GM19468 (cell line): ENCODE results near the gene TMIGD1.
"Not testable (repeated sequence)": the region's sequence is repeated elsewhere in the genome, so short reads cannot be mapped to it uniquely, and the experiment has no call there.

ENCODE experiments used
- ATAC-seq: cut with Tn5 transposase; IDR thresholded peaks from one replicate; pipeline ENCODE4 v1.9.1; 2021; ENCODE audit warnings: mild to moderate bottlenecking, moderate library complexity, moderate number of reproducible peaks; ENCODE audit not compliant: unreplicated experiment; ENCODE audit errors: extremely low read depth

Gene TMIGD1

DNA sequence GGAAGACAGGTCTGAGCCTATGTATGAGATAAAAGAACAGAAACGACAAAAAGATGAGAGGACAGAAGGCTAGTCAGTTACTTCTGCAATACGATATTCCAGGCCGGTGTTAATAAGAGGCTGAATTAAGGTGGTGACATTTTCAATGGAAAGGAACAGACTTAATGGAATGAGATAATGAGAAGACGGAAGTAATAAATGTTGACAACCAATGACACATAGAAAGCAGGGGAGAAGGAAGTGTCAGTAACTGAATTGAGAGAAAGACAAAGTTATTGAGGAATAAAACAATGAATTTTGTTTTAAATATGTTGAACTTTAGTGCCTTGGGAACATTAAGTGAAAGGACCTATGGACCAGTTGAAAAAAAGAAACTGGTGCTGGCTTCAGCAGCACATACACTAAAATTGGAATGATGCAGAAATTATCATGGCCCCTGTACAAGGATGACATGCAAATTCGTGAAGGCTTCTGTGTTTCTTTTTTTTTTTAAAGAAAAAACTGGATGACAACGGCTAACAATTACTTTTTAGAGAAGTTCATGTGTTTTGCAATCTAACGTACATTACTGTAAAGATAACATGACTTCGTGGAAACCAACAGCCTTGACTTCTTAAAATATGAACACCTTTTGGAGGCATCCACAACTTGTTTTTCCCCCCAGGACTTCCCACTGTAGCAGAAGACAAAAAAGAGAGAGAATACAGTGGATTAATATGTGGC, 26.4 kb upstream of the TMIGD1 start:
- no peak for ATAC-seq

DNA sequence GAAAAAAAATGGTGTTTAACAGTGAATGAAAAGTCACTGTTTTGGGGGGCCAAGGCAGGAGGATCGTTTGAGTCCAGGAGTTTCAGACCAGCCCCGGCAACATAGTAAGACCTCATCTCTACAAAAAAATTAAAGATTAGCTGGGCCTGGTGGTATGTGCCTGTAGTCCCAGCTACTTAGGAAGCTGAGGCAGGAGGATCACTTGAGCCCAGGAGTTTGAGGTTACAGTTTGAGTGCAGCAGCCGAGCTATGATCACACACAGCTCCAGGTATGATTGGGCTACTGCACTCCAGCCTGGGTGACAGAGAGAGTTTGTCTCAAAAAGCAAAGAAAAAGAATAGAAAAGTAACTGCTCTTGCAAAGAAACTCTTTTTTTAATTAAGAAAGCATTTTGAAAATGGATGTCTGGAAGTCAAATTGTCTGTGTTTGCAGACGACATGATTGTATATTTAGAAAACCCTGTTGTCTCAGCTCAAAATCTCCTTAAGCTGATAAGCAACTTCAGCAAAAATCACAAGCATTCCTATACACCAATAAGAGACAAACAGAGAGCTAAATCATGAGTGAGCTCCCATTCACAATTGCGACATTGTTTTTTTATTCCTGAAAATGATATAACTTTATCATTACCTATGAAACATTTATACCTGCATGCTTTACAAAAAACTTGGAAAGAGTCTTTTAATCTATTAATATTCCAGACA, 24.4 kb upstream of the TMIGD1 start:
- no peak for ATAC-seq

DNA sequence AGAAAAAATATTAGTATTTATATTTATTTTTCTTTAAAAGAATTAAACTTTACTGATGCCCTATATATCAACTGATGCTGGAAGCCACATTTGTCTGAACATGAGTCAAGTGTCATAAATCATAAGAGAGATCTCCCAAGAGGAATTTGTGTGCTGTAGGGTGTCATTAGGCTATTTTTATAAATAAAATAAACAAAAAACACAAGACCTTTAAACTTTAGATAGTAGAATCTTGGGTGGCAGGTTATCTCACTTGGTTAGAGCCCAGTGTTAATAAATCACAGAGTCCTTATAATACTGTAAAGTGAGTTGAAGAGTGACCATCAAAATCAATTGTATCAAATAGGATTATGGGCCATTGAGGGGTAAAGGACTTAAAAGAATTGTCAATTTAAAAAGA, 23.6 kb upstream of the TMIGD1 start:
- no peak for ATAC-seq

DNA sequence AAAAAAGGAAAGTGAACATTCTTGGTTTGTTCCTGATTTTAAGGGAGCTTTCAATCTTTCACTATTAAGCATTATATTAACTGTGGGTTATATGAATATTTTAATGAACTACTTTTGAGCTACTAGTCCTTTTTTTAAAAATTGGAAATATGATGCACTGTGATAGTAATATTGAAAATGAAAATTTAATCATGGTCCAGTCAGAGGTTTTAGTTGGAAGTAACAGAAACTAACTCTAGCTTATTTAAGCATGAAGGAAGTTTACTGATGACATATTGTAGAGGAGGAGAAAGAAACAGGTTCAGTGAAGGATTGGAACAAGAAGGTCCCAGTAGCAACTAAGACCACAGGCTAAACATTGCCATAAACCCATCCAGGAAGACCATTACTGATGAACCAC, 20.8 kb upstream of the TMIGD1 start:
- no peak for ATAC-seq

DNA sequence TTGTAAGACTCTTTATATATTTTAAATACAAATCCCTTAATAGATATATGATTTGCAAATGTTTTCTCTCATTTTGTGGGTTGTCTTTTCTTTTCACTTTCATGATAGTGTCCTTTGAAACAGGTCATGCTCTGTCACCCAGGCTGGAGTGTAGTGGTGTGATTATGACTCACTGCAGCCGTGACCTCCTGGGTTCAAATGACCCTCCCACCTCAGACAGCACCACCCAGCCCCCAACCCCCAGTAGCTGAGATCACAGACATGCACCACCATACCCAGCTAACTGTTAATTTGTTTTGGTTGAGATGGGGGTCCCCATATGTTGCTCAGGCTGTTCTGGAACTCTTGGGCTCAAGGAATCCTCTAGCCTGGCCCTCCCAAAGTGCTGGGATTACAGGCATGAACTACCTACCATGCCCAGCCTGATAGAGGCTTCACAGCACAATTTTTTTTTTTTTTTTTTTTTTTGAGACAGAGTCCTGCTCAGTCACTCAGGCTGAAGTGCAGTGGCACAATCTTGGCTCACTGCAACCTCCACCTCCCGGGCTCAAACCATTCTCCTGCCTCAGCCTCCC, 18.5 kb upstream of the TMIGD1 start:
- no peak for ATAC-seq

DNA sequence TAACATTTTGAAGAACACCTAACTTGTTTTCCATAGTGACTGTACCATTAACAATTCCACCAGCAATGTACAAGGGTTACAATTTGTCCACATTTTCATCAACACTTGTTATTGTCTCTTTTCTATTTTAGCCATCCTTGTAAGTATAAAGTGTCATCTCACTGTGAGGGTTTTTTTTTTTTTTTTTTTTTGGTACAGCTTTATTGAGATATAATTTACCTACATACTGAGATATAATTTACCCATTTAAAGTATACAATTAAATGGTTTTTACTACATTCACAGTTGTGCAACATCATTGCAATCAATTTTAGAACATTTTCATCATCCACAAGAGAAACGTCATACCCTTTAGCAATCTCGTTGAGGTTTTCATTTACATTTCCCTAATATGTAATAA, 17.9 kb upstream of the TMIGD1 start:
- ATAC-seq, result no peak

DNA sequence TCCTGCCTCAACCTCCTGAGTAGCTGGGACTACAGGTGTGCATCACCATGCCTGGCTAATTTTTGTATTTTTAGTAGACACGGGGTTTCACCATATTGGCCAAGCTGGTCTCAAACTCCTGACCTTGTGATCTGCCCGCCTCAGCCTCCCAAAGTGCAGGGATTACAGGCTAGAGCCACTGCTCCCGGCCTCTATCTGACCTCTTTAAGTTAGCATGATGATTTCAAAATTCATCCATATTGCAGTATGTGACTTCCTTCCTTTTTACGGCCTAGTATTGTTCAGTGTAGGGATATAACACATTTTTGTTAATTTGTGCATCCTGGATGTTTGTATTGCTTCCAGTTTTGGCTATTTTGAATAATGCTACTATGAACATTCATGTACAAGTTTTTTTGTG, 17.4 kb upstream of the TMIGD1 start:
- not testable (repeated sequence) for ATAC-seq

DNA sequence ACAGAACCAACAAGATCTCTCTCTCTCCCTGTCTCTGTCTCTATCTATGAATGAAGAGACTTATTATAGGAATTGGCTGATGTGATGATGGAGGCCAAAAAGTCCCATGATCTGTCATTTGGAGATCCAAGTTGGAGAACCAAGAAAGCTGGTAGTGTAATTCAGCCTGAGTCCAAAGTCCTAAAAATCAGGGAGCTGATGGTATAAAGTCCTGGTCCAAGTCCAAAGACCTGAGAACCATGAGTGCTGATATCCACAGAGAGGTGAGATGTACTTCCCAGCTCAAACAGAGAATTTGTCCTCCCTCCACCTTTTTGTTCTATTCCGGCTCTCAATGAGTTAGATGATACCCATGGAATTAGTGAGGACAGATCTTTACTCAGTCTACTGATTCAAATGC, 15.4 kb upstream of the TMIGD1 start:
- no peak for ATAC-seq

DNA sequence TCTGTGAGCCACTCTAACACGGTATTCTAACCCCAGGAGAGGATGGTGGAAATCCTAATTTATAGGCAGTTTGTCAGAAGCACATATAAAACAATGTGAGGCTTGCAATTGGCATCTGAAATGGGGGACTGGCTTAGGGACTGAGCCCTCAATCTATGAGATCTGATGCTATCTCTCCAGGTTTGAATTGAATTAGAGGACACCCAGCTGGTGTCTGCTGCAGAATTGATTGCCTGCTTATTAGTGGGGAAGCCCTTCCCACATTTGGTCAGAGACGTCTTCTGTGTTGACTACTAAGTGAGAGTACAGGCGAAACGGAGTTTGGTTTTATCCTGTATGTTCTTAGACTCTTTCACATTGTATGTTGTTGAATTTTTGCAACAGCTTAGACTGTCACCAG, 13.6 kb upstream of the TMIGD1 start:
- no peak for ATAC-seq

DNA sequence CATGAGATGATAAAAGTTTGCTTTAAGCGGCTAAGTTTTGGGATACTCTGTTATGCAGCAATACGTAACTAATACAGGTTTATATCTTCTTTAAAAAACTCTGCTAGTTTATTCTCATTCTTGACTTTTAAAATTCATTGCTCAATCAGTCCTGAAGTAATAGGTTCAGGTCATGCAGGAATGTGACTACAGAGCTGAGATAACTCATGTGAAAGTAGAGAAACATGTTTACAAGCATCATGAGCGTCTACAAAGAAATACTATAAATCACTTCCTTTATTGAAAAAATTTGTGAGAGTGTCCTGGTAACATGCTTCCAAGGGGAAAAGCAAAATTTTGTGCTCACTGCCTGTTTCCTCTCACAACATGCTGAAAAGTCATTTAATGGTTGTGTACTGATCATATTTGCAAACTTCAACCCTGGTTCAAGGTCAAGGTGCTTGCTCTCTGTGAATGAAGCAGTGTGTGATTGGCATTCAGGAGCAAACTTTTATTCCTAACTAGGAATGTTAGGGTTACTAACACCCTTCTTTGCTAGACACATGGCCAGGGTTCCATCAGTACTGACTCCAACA, 12.5 kb upstream of the TMIGD1 start:
- no peak for ATAC-seq

DNA sequence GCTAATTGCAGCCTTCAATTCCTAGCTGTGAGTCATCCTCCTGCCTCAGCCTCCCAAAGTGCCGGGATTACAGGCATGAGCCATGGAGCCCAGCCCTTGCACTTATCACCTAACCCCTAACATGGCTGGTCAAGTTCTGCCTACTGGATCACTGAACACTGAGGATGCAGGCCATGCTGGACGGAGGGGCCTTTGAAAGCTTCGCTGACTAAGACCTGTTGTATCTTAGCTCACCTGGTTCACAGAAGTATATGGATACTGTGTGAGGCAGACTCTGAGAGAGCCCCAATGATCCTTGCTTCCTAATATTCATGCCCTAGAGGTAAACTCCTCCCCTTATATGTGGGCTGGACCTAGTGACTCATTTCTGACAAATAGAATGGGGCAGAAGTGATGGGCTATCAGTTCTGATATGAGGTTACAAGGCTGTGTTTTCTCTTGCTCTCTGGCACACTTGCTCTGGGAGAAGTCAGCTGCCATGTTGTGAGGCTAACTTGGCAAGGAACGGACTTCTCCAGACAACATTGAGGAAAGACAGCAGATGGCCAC, 11.7 kb upstream of the TMIGD1 start:
- ATAC-seq, result no peak

DNA sequence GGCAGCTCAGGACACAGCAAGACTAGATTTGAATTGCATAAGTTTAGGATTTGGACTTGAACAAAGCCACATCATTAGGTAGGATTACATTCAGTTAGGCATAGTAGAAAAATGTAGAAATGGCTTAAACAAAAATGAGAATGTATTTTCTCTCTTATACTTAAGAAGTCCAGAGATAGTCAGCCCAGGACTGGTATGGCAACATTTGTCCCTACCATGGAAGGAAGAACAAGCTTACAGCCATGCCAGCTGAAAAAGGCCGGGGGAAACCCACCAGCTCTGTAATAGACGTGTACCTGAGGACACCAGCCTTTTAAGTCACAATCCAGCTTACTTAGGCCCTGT, 11.2 kb upstream of the TMIGD1 start:
- no peak for ATAC-seq

DNA sequence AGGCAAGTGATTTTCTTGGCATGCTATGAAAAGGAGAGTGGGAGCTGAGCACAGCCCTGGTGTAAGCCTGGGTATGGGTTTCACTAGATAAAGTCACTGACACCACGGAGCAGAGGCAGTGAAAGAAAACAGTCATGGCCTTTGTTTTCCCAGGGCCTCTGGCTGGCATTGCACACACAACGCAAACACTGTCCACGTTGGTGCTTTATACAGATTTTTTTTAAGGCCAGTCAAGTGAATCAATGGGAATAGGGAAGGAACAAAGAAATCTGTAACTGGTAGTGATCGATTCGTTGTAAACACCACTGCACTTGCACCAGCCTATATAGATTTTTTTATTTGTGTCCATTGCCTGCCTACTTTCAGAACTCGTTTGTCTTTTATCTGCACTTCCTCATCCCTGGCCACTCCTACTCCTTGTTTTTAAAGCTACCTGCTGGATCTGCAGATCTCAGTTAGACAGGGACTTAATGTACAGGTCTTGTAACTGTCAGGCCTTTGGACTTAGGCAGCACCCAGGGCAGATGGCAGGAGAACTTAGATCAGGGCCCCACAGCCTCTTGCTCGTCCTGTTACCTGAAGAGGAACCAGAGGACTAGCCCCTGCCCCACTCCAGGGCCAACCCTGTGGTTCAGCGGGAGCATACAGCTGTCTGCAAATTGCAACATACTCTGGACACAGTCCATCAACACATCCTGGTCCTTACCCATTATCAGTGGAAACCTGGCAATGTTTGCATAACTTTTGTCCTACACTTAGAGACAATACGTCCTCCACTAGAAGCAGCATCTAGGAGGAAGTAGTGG, 10.6 kb upstream of the TMIGD1 start:
- no peak for ATAC-seq

DNA sequence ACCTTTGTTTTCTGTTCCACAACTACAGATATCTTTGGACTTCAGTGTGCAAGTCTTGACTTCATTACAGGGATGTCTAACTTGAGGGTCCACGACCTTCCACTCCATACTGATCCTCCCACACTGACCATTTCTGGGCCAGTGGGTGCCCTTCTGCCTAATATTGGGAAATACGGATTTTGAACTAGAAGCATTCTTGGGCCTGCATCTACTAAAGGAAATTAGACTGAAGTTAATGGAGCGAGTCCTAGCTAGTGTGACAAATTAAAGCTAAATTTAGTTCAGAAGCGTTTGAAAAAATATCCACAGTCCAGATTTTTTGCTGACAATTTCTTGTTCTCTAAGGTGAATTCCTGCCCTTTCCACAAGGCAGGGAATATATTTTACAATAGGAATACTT, 9.9 kb upstream of the TMIGD1 start:
- no peak for ATAC-seq

DNA sequence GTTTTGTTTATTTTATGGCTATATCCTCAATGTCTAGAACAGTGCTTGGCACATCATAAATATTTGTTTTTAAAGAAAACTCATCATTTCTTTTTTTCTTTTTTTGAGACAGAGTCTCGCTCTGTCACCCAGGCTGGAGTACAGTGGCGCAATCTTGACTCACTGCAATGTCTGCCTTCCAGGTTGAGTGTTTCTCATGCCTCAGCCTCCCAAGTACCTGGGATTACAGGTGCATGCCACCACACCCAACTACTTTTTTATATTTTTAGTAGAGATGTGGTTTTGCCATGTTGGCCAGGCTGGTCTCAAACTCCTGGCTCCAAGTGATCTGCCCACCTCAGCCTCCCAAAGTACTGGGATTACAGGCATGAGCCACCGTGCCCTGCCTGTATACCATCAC, 9.4 kb upstream of the TMIGD1 start:
- not testable (repeated sequence) for ATAC-seq

DNA sequence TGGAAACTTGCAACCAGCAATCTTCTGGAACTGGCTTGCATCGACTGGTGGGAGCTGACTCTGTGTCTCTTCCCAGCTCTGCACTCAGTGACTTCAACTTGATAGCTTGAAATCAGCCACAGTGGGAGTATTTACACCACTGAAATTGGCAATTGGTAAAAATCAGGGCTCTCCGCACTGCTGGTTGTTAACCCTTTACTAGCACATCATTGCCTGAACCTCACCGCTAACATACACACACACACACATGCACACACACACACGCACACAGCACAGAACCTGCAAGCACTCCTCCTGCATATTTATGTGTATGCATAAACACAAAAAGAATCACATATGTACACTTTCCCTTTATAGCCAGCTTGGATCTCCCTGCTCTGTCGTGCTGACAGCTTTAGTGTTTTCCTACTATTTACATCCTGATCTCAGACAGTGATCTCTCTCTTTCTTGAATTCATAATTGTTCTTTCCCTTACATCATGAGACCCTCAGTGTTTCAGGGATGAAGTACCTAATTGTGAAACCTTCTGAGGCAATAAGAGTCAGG, 7.9 kb upstream of the TMIGD1 start:
- no peak for ATAC-seq

DNA sequence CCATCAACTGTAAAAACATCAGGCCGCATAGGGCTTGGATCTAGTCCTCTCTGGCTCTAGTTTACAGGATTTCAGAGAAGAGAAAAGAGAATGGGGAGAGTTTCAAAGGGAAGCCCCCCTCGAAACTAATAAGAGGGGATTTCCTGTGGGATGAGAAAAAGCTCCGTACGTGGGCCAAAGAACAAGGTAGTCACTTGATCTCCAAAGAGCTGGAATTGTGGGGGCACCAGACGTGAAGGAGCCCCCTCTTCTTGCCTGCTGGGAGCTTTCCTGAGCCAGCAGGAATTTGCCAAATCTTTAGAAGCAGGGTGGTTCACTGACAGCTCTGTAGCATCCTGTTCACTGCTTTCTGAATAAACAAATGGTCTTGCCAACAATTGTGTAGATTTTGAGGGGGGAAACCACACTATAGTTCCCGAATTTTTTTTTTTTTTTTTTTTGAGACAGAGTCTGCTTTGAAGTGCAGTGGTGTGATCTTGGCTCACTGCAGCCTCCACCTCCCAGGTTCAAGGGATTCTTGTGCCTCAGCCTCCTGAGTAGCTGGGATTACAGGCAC, 7.0 kb upstream of the TMIGD1 start:
- ATAC-seq, result no peak

DNA sequence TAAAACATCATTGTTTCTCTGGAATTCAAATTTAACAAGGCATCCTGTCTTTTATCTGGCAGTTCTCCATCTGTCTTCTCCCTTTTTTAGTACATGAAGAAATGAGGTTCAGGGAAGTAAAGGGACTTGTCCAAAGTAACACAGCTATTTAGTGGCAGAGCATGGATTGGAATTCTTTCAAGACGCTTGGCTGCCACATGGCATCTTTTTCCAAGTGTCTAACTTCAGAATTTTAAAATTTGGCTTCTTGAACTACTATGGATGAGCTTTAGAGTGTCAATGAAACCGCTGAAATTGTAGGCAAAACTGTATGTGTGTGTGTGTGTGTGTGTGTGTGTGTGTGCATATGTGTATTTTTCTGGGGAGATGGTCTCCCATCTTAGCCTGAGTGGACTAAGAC, 5.2 kb upstream of the TMIGD1 start:
- no peak for ATAC-seq

DNA sequence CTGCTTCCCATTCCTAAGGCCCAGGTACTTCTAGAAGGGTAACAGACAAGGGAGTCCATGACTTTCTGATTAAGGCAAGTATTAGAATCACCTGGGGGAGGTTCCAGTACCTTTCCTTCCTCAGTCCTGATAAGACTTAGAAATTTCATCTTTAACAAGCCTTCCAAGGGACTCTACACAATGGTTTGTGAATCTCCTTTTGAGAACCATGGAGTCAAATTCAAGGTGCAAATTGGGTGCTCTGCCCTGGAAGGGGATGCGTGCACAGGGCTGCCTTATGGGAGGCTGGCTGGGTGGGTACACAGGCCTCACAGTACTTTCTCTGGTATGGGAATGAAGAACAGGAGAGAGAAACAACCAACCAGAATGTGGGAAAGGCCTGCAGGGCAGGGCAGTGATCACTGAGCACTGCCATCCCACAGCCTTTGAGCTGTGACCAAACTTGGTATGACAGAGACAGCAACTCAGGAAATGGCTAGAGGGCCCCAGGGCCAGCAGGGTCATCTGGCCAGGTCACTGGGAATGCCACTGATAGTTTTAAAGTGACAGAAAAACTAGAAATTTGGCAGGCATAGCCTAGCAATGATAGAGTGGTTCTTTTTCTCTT, 3.6 kb upstream of the TMIGD1 start:
- ATAC-seq, result no peak
